GM19238 (cell line): ENCODE results near the gene TMLHE.
"Not testable (repeated sequence)": the region's sequence is repeated elsewhere in the genome, so short reads cannot be mapped to it uniquely, and the experiment has no call there.

Source experiments
- DNase-seq: peaks from one replicate; pipeline ENCODE4 v3.0.0; 2011; ENCODE audit warnings: low spot score; ENCODE audit not compliant: insufficient read length

The TMLHE gene, protein sequence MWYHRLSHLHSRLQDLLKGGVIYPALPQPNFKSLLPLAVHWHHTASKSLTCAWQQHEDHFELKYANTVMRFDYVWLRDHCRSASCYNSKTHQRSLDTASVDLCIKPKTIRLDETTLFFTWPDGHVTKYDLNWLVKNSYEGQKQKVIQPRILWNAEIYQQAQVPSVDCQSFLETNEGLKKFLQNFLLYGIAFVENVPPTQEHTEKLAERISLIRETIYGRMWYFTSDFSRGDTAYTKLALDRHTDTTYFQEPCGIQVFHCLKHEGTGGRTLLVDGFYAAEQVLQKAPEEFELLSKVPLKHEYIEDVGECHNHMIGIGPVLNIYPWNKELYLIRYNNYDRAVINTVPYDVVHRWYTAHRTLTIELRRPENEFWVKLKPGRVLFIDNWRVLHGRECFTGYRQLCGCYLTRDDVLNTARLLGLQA

DNA sequence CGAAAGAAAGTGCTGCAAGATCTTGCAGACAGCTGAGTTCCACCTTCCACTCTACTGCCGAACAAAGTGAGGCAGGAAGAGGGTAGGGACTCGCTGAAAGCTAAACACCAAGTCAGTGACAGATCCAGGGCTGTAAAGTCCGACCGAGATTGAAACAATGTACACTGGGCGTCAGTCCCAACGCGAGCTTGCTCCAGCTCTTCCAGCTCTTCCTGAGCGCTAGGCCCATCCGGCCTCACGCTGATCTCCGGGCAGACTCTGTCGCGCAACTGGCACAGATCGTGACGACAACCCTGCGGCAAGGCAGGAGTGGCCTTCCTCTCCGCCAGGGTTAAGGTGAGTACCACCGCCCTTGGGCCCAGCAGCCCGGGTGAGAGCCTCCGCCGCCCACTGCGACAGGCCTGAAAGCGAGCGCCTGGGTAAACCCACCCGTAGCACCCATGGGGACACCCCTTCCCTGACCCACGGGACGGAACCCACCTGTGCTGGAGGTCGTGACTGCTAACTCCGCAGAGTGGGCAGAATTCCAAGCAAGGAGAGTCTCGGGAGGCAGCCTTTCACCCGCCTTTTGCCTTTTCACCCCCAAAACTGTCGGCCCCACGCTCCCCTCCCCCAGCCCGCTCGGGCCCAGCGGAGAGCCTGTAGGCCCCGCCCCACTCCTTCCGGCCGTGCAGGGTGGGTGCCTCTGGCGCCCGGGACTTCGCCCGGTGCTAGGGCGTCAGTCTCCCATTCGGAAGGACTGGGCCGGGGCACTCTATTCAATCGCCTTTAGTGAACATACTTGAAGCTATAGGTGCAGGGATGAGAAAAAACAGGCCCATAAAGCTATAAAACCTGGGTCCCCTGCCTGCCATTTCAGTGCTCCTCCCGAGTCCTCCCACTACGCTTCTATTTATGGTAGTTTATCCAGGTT, at the start of gene TMLHE, which contains the start of gene SPRY3:
TMLHE (minus strand) TSS at position 641 of the 913 bp plus-strand sequence. CDS start 67,676 bp downstream, outside the sequence.
SPRY3 (plus strand) TSS at position 275 of the 913 bp plus-strand sequence.
- peak; percentile 33 for DNase-seq

DNA sequence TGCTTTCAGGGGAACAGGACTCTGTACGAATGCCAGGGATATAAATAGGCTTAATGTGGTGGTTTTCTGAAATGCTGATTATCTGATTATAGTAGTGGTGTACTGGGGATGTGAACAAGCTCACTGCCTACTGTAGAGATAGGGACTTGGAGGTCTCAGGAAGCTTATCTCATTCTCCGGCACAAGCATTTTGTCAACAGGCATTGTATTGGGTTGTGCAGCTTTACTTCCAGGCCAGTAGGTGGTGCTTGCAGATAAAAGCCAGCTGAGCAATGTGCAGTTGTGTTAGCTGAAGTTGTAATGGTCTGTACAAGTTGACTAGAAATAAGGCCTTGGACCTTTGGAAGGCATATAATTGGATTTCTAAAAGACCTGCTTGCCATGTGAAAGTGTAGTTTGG, 49.5 kb upstream of the TMLHE start:
- DNase-seq = no peak

DNA sequence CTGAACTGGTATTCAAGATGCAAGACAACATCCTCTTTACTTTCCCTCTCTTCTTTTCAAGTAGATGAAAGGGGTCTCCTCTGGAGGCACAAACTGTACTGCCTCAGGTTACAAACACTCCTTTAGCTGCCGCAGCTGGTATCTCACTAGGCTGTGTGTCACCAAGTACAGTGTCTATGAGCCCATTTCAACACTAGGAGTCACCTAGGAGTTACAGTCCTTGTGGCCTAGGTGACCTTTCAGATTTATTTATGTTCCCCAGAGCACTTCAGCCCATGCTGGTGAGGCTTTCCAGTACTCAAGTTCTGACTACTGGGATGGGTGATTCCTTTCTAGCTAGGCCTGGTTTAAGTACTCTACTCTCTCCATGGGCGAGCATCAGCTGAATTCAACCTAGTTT, 32.4 kb upstream of the TMLHE start:
- DNase-seq = no peak

DNA sequence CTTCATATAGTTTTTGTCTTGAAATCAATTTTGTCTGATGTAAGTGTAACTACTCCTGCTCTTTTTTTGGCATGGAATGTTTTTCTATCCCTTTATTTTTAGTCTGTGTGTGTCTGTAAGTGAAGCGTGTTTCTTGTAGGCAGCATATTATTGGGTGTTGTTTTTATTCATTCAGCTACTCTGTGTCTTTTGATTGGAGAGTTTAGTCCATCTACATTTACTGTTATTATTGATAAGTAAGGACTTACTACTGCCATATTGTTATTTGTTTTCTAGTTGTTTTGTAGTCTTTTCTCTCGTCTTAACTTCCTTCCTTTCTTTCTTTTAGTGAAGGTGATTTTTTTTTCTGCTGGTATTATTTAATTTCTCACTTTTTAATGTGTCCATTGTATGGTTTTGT, 30.5 kb upstream of the TMLHE start:
- DNase-seq = no peak

DNA sequence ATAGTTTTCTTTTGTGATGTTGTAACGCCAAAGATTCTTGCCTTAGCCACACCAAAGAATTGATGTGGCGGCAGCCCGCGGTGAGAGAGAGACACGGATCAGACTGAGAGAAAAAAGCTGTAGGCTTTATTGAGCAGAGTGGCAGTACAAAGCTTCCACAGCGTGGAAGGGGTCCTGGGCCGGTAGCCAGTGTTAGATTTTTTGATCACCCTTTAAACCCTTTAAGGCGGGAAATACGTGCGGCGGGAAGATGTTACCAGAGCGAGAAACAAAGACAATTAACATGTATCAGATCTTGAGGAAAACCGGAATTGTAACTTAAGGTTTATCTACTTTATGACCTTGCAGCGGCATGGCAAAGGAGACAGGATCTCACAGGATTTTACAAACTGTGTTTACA, 28.6 kb upstream of the TMLHE start:
- not testable (repeated sequence) for DNase-seq

DNA sequence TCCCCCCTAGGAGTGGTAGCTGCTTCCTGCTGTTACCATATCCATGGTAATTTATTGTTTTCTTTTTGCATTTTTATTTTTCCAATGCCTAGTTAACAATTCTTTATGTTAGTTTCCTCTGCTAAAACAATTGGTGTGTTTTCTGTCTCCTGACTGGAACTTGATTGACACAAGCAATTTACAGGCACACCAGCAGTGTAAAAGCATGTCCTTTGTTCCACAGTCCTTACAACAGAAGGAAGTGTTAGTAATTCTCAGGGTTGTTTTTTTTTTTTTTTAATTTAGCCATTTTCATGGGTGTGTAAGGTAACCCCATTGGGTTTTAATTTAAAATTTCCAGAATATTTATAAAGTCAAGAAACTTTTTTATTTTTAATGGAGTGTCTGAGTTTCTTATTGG, 25.0 kb upstream of the TMLHE start:
- no peak for DNase-seq

DNA sequence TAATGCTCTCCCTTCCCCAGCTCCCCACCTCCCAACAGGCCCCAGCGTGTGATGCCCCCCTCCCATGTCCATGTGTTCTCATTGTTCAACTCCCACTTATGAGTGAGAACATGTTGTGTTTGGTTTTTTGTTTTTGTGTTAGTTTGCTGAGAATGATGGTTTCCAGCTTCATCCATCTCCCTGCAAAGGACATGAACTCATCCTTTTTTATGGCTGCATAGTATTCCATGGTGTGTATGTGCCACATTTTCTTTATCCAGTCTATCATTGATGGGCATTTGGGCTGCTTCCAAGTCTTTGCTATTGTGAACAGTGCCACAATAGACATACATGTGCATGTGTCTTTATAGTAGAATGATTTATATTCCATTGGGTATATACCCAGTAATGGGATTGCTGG, 22.3 kb upstream of the TMLHE start:
- DNase-seq = not testable (repeated sequence)

DNA sequence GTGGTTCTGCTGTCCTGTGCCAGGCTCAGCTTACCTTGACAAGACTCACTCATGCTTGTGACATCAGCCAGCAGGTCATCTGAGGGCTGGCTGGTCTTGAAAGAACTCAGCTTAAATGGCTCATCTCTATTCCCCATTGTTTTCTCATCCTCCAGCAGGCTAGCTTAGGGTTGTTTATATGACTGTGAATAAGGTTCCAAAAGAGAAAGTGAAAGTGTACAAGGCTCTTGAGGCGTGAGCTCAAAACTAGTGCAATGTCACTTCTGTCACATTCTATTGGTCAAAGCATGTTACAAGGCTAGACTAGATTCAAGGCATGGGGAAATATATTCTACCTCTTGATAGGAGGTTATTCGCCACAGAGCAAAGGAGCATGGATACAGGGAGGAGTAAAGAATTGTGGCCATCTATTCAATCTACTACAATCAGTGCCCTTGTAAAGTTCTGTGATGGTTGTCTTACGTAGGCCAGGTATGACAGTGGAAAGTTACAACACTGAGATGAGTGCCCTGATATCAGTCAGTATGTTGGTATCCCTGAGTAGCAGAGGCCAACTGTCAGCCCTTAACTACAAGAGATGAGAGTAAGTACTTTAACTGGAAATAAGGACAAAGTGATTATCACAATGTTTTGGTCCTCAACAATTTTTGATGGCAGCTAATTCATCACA, 19.8 kb upstream of the TMLHE start:
- DNase-seq = no peak

DNA sequence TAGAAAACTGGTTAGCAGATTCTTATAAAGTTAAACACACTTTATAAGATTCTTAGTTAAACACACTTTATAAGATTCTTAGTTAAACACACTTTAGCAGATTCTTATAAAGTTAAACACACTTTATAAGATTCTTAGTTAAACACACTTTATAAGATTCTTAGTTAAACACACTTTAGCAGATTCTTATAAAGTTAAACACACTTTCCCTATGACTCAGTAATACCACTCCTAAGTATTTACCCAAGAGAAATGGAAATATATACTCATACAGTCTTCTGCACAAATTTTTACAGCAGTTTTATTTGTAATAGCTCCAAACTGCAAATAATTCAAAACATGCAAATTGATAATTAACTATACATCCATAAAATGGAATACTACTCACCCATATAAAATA, 7.4 kb upstream of the TMLHE start:
- DNase-seq = not testable (repeated sequence)

DNA sequence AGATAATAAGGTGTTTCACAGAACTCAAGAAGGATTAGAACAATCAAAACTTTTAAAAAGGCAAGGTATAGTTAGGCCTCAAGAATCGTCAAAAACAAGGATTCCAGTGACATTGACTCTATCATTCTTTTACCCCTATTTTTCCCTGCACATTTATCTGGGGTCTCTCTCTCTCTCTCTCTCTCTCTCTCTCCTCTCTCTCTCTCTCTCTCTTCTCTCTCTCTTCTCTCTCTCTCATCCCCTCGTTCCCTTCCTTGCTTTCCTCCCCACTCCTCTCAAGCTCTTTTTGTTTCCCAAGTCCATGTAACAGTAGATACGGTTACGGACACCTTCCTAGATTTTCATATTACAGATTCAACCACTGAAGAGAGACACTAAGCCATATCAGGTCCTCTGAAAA, 3.2 kb upstream of the TMLHE start:
- DNase-seq = no peak

DNA sequence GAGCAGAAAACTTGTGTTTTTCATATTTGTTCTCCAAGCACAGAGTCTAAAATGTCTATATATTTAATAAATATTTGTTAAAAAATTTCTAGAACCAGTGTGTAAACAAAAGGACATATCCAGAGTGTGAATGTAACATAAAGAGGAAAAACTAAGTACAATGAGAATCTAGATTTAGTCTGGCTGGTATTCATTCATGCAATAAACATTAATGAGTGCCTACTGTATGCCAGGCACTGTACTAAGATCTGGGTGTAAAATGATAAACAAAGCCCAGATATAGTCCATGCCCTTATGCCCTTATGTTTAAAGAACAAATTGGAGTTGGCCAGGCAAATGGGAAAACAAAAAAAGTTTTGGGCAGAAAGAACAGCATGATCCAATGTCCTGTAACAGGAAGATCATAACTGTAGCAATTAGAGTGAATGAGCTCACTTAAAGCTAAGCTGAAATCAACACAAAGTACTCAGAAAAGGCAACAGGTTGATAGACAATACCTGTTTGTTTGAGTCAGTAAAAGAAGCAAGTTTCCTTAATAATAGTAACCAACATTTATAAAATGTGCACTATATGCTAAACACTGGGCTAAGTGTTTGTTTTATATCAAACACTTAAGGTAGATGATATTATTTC, 1.3 kb upstream of the TMLHE start:
- no peak for DNase-seq

DNA sequence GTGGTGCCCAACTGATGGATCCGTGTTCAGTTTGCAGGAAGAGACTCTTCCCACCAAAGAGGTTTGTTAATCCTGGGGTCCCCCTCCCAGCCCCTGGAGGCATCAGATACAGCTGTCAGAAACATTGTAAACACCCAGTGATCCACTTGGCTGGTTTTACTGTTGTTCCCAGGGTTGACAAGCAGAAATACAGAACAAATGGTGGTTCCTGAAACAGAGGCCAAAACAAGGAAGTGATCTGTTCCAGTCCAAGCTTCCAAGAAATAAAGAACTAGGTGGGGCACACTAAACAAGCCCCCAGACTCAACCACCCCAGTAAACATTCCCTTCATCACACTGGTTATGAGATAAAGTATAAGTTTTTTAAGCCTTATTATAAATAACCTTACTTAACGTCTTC, 1.4 kb downstream of the TMLHE start:
- DNase-seq = no peak

DNA sequence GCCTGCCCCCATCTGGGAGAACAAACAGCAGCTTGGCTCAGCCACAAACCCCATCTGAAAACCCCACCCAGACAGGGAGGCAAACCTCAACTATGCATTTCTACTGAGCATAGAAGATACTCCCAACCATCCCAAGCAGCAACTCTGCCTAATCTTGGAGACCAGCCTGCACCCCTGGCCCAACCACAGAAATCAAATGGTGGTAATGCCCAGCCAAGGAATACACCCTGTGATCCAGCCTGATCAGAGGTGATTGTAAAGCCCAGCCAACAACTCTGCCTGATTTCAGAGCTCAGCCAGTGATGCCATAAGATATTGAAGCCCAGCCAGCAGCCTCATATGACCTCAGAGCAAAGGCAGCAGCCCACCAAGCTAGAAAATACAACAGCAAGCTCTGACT, 19.8 kb downstream of the TMLHE start:
- no peak for DNase-seq

DNA sequence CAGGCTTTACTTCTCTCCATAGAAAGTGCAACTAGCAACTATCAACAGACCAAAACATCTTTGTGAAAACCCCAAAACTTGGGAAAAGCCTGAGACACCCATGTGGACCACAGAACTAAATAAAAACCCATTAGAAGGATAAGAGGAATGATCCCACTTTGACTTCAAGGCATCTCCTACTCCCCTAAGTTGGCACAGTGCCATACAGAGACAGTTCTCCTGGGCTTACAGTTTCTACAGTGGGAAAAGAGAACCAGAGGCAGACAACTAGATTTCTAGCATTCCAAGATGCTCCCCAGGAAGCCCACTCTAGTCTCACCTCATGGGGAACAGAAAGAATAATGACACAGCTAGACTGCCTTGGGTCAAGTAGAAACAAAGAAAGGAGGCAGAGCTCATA, 20.4 kb downstream of the TMLHE start:
- DNase-seq = no peak

DNA sequence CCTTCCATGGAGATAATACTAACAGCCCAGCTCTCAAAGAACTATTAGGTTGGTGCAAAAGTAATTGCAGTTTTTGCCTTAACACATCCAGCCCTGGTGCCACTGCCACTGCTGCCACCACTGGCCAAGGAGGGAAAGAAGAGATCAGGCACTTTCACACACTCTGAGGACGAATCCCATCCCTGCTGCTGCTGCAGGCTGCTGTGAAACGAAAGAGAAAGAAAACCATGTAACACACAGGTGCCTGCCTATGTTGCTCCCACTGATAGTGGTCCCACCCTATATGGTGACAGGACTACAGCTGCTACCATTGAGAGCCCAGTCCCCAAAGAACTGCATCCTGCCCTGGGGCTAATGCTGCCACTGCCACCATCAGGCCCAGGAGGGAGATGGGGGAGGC, 35.1 kb downstream of the TMLHE start:
- DNase-seq = no peak

DNA sequence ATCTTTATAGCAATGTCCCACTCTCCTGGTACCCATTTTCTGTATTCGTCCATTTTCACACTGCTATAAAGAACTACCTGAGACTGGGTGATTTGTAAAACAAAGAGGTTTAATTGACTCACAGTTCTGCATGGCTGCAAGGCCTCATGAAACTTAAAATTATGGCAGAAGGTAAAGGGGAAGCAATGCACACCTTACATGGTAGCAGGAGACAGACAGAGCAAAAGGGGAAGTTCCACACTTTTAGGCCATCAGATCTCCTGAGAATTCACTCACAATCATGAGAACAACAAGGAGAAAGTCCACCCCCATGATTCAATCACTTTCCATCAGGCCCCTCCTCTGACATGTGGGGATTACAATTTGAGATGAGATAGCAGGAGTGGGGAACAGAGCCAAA, 49.7 kb downstream of the TMLHE start:
- DNase-seq = no peak

DNA sequence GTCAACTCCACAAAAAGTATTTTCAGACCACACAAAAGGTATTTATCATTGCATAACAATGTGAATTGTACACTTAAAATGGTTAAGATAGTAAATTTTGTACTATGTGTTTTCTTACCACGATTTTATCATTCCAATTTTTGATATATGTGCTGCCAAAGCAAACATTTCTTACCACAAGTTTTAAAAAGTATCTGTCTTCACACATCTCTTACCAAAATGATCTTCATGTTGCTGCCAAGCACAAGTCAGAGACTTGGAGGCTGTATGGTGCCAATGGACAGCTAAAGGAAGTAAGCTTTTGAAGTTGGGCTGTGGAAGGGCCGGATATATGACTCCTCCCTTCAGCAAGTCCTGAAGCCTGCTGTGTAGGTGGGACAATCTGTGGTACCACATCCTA, 67.9 kb downstream of the TMLHE start:
- no peak for DNase-seq

DNA sequence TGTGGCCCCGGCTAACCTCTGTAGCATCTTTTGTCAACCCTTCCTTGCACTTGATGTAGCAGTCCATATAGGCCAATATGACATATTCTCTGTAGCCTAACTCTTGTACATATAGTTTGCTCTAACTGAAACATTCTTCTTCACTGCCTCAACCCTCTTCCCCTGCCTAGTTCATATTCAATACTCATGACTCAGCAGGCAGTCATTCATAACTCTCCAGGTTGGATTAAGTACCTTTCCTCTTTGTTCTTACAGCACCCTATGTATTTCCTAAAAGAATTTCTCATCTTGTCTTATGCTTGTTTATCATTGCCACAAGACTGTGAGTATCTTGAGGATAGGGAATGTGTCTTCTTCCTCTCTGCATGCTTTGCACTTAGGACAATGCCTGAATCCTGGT, 76.9 kb downstream of the TMLHE start:
- DNase-seq = no peak

DNA sequence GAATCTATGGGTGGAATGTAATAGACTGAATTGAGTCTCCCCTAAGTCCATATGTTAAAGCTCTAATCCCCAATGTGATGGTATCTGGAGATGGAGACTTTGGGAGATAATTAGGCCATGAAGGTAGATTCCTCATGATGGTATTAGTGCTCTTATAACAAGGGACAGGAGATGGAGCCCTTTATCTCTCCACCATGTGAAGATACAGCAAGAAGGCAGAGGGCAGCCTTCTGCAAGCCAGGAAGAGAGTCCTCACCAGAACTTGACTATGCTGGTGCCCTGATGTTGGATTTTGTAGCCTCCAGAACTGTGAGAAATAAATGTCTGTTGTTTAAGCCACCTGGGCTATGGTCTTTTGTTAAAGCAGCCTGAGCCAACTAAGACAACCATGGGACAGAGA, 78.0 kb downstream of the TMLHE start:
- no peak for DNase-seq

DNA sequence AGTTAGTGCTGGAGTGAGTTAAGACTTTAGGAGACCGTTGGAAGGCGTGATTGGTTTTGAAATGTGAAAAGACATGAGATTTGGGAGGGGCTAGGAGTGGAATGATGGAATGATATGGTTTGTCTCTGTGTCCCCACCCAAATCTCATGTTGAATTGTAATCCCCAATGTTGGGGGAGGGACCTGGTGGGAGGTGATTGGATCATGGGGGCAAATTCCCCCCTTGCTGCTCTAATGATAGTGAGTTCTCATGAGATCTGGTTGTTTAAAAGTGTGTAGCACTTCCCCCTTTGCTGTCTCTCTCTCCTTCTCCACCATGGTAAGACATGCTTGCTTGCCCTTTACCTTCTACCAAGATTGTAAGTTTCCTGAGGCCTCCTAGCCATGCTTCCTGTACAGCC, 85.7 kb downstream of the TMLHE start:
- DNase-seq = not testable (repeated sequence)

DNA sequence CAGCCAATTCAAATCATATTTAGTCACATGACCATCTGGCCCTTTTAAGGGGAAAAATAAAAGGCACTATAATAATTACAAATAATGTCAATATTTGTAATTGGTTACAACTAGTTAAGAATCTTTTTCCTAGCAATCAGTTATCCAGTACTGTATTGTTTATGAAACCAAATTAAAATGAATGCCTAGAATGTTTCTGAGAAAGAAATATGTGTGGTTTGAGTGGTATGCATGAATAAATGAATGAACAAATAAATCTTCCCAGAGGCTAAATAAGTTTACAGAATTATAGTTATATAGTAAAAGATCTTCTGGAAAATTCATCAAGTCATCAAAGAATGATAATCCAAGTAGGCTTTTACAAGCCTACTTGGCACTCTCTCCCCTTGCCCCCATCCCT, 98.5 kb downstream of the TMLHE start:
- no peak for DNase-seq
